ENCODE data around the gene CDKN2D.

CDKN2D gene

DNA sequence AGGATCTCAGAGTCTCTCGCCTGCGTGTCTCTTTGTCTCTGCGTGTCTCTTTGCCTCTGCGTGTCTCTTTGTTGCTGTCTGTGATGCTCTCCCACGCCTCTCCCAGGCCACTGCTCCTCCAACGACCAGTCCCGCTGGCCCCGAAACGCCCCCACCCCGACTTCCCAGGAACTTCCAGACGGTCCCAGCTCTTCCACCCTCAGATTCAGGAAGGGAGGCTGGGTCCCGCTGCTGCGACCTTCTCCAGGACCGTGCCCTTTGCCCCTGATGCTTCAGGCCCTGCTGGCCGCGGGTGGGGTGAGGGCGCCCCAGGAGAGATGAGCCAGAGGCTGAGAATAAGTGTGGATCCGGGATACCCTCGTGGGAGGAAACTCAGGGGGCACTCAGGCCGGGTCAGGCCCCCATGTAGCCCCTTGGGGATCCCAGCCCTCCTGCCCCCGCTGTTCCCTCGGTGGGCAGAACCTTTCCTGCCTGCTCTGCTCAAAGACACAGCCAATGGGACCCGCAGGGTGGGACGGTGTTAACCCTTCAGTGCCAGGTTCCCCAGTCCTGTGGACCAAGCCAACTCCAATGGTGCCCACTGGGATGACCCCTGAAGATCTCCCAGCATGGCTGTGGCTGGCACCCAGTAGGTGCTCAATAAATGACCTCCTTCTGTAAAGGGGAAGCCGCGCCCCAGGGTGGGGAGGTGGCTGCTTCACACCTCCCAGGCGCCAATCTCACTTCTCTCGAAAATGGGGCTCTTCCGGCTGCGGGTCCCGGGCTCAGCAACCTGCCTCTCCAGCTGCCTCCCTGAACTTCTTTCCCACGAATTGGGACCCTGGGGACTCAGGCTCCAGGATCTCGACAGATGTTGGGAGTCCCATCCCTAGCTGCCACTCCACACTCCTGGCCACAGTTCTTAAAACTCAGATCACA lies 50.1 kb downstream of the CDKN2D start:
- no peak for DNase-seq

- DNase-seq = peak; percentile 19
Observed at GRCh38 chr19:10517760-10518443, 50.9 kb downstream of the CDKN2D start.

DNA sequence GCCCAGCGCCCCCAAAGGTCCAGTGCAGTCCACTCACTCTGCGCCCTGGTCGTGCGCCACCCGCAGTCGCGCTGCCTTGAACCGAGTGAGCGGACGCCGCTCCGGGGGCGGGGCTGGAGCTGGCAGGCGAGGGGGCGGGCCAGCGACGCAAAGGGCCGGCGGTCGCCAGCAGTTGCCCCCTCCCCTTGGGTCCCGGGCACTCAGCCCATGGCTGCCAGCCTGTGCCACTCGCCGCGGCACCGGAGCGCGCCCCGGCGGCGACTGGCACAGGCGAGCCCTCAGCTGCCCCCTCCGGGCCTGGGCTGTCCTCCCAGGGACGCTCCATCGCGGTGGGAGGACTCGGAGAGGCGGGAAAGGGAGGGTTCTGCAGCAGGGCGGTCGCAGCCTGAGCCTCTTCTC lies 51.4 kb downstream of the CDKN2D start, which contains the start of gene S1PR5:
Gene S1PR5, minus strand, starts transcription at position 87 of the 399 bp plus-strand sequence. CDS start 2,436 bp downstream, outside the sequence.
- peak; percentile 21 for DNase-seq

DNA sequence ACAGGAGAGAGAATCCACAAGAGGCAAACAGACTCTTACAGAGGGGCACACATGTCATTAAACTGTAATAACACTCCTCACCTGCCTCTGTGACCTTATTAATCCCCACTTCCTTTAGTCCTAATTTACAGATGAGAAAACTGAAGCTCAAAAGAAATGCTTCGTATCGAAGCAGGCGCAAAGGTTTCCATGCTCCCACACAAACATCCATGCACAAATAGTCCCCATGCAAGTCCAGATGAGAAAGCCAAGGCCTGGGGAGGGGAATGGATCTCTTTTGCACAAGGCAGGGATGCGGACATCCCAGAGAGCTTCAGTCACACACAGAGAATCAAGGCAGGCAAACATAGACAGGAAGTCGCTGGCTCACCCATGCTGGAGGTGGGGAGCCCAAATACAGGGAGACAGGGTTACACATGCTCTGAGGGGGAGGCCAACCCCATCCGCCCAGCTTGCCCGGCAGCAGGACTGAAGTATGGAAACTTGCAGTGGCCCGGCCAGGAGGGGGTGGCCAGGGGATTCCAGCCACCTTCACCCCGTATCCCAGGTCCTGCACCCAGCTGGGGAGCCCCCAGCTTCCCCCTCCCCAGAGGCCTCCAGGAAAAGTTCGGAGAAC lies 52.0 kb downstream of the CDKN2D start:
- no peak for DNase-seq
